LNCaP clone FGC (cell line): ENCODE results near the gene SPEF2.
A peak's percentile ranks its signal among the peaks of the same experiment; 100 is the strongest.

Experiments used
- DNase-seq: peaks from one replicate; pipeline ENCODE4 v3.0.0-alpha.2; 2011; ENCODE audit warnings: low read depth
- H3K4me3 ChIP-seq: 2 replicates; pipeline ENCODE4 v1.5.1; 2011; ENCODE audit warnings: mild to moderate bottlenecking, low read depth, low read length, control low read depth
- TF ChIP-seq, protein P1 (sequence below): IDR thresholded peaks from 2 replicates; pipeline ENCODE4 v1.5.1; 2012; ENCODE audit warnings: mild to moderate bottlenecking; ENCODE audit not compliant: control insufficient read depth, insufficient read depth; ENCODE audit errors: extremely low read depth

Gene SPEF2

DNA sequence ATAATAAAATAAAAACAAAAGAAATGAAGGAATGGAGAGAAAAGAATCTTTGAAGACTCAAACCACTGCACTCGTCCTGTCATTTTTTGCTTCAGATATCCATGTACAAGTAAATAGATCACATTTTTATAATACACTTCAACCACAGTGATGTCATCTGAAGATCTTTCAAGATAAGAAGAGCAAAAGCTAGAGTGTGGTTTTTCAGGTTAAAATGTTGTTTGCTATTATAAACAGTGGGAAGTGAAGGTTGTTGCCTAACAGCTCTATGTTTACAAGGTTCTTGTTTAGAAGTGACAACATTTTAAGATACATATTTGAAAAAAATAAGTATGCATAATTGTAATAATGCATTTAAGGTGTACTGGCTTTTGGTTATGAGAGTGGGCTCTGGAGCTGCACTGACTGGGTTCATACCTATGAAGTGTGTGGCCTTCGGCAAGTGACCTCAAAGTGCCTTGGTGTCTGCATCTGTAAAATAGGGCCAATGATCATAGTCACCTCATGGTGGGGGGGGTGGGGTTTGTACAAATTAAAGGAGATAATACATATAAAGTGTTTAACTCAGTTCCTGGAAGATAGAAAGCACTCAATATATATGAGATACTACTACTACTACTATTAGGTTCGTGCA, 193.6 kb downstream of the SPEF2 start:
- DNase-seq, result no peak
- TF ChIP-seq, protein P1, sequence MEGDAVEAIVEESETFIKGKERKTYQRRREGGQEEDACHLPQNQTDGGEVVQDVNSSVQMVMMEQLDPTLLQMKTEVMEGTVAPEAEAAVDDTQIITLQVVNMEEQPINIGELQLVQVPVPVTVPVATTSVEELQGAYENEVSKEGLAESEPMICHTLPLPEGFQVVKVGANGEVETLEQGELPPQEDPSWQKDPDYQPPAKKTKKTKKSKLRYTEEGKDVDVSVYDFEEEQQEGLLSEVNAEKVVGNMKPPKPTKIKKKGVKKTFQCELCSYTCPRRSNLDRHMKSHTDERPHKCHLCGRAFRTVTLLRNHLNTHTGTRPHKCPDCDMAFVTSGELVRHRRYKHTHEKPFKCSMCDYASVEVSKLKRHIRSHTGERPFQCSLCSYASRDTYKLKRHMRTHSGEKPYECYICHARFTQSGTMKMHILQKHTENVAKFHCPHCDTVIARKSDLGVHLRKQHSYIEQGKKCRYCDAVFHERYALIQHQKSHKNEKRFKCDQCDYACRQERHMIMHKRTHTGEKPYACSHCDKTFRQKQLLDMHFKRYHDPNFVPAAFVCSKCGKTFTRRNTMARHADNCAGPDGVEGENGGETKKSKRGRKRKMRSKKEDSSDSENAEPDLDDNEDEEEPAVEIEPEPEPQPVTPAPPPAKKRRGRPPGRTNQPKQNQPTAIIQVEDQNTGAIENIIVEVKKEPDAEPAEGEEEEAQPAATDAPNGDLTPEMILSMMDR, result no peak
- H3K4me3 ChIP-seq, result no peak overlapping the region

DNA sequence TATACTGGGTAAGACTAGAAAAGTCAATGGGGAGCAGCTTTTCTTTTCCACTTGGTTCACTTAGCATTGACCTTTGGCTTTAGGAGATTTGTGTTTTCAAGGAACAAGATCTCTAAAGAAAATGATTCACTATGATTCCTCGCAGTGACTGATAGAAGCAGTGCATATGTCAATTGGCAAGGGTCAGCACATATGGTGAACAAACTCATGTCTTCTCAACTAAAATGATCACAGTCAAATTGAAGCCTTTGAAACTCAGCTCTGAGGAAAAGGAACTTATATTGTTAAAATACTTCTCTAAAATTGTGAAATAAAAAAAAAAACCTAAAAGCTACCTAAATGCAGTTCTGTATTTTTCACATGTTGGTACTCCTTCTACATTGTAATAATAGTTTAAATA, 195.9 kb downstream of the SPEF2 start:
- H3K4me3 ChIP-seq, result no peak overlapping the region
- no peak for DNase-seq
- TF ChIP-seq, protein P1, result no peak

DNA sequence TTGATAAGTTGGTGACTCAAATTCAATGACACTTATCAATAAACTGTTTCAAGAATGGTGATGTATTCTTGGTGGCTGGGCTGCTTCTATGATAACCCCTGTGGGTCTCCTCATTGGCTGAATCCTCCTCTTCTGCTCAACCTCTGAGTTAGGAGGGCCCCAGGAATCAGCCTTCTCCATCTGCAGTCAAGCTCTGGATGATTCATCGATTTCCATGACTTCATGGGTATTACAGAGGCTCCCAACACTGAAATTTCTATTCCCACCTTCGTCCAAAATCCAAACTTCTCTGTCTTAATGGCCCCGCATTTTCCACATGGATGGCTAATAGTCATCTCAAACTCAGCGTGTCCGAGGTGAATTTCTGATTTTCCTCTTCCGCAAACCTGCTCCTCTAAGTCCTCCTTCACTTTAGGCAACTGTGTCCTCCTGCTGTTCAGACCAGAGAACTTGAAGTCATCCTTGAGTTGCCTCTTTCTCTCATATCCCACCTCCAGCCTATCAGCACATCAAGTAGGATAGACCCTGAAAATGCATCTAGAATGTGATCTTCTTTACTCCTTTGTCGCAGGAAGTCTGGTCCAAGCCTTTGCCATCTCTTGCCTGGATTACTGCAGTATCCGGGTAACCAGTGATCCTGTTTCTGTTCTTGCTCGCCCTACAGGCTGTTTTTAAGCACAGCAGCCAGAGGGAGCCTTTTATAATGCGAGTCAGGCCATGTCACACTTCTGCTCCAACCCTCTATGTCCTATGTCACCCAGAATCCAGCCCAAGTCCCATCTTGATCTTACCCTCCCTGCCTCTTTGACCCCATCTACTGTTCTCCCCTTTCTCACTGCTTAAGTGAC, 197.7 kb downstream of the SPEF2 start:
- no peak for DNase-seq
- no peak overlapping the region for H3K4me3 ChIP-seq
- TF ChIP-seq, protein P1, result peak; percentile 58

DNA sequence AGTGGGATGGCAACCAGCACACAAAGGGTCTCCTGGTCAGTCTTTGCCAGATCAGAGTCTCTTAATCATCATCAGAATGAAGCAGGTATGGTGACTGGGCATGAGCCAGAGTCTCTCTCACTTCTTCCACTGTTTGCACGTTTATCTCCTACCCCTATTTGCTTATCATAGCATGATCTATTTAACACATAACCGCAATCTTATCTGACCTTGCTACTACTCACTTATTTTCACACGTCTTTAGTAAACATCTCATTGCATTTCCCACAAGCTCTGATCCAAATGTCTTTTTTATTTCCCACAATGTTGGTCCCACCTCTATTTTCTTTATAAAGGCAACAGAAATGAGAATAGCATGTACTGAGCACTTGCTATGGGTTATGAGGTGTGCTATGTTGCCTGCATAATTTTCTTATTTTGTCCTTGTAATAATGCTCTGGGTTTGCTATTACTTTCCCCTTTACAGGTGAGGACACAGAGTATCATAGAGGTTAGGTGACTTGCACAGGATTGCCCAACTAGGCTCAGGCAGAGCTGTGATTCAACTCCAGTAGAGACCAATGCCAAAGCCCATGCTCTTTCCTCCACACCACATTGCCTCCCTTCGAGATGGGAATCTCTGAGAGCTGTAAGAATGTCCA, 199.3 kb downstream of the SPEF2 start:
- TF ChIP-seq, protein P1, result no peak
- DNase-seq, result no peak
- no peak overlapping the region for H3K4me3 ChIP-seq

DNA sequence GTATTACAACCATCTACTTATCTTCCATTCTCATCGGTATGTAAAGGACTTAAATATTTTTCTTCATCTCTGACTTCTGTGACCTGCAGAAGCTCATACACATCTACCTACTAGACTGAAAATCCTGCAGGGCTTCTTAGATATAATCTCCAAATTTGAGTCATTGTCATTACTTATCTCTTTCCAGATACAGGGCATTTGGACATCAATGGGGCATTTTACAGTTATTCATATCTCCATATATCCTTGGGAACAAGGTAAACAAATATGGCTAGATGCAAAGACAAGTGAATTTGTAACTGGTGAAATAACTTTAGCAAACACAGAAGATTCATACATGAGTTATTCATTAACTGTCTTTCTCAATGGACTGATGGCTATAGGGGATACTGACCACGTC, 201.4 kb downstream of the SPEF2 start:
- TF ChIP-seq, protein P1, result no peak
- no peak for DNase-seq
- no peak overlapping the region for H3K4me3 ChIP-seq

DNA sequence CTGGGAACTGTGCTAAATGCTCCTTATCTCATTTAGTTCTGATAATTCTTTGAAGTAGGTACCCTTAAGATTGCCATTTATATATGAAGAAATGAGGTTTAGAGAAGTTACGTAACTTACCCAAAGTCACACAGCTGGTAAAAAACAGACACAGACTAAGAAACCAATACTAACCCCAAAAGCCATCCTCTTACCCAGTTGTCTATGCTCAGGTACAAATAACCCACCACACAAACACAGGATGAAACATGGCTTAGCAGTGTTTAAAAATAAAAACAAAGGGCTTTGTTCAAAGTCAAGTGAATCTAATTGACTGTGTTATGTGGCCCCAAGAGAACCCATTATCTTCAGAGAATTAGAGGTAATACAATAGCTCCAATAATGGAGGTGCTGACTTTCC, 202.0 kb downstream of the SPEF2 start:
- no peak for DNase-seq
- no peak overlapping the region for H3K4me3 ChIP-seq
- TF ChIP-seq, protein P1, result no peak

DNA sequence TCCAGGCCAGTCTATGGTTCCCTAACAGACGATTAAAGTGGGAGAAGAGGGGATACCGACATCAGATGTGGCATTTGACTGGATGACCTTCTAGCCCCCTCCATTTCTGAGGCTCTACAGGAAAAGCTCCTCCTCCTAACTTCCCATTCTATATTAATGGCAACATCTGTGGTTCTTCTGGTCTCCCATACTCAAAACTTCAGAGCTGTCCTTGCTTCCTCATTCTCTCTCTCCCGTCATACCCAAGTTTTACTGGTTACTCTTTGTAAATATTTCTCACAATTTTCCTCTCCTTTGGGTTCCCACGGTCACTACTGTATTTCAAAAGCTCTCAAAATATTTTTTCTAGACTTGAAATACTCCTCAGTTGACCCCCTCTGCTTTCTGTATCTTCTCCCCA, 203.1 kb downstream of the SPEF2 start:
- TF ChIP-seq, protein P1, result no peak
- H3K4me3 ChIP-seq, result no peak overlapping the region
- DNase-seq, result no peak
